ENCODE data around the gene SNAI3. TPM values are rescaled to one million over a fixed set of nuclear protein-coding genes. Genes with fewer than 3 reads are reported as not detected.
A peak's percentile ranks its signal among the peaks of the same experiment; 100 is the strongest.

SNAI3 gene
- total RNA-seq, 1 experiment from 2014 or later, result 0.54 TPM

DNA sequence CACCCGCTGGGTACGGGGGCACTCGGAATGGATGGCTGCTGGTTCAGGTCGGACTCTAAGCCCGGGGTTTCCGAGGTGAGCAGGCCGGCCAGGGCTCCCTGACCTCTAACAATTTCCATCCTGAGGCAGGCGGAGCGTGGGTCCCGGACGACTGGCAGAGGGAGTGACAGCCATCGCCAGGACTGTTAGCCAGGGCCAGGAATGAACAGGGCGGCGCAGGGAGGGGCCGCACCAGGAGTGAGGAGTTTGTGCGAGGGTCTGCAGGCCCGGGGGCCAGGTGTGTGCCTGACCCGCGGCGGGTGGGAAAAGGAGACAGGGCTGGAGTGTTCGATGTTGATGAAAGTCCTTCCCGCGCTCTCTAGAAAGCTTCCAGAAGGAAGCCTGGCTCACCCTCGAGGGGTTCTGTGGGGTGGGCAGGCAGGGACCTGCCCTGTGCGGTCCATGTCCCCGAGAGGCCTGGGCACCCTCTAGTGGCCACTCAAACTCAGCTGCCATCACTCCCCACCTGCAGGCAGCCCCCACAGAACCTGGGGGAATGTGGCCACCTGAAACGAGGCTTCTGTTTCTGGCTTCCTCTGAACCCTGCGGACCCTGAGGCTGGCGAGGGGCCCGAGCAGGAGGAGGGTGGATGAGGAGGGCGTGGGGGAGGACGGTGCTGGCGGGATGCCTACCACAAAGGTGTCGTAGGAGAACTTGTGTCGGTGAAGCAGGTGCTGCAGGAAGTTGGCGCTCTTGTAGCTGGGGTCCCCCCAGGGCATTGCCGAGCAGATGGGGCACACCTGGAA is 11.7 kb upstream of the SNAI3 start:
- DNase-seq, result peak; percentile 35
- intact Hi-C loops (cut with micrococcal nuclease; ENCODE audit: unreplicated experiment), result no loop called here
- CTCF ChIA-PET, result no interaction called here
- Mint-ChIP-seq H3K27ac (ENCODE audit: unreplicated experiment) (no peak overlapping the region), H3K4me3 (ENCODE audit: low read depth, unreplicated experiment) (no peak overlapping the region), H3K9me3 (ENCODE audit: low read depth, unreplicated experiment) (no peaks in the 10 kb centered on the region), H3K27me3 (ENCODE audit: unreplicated experiment) (no peaks in the 10 kb centered on the region), H3K4me1 (ENCODE audit: low read depth, unreplicated experiment) (no peaks in the 10 kb centered on the region), H3K36me3 (ENCODE audit: insufficient read depth, unreplicated experiment) (peaks cover 18% of the 10 kb centered on the region)
- BruUV-seq (replicated peaks), result no TSS peak
- peak; percentile 54 for TF ChIP-seq CTCF (IDR thresholded peaks at IDR 0.05; ENCODE audit: unreplicated experiment)

GRCh38 chr16:88697116-88697830 is 11.0 kb upstream of the SNAI3 start:
- TF ChIP-seq CTCF (IDR thresholded peaks at IDR 0.05; ENCODE audit: unreplicated experiment), result no peak
- BruUV-seq (replicated peaks), result no TSS peak
- no peak for DNase-seq
- no peaks in the 10 kb centered on the region for H3K27me3 Mint-ChIP-seq (ENCODE audit: unreplicated experiment)
- H3K4me1 Mint-ChIP-seq (ENCODE audit: low read depth, unreplicated experiment), result no peaks in the 10 kb centered on the region
- H3K9me3 Mint-ChIP-seq (ENCODE audit: low read depth, unreplicated experiment), result no peaks in the 10 kb centered on the region
- H3K4me3 Mint-ChIP-seq (ENCODE audit: low read depth, unreplicated experiment), result no peak overlapping the region
- peaks cover 17% of the 10 kb centered on the region for H3K36me3 Mint-ChIP-seq (ENCODE audit: insufficient read depth, unreplicated experiment)
- intact Hi-C loops (cut with micrococcal nuclease; ENCODE audit: unreplicated experiment), result no loop called here
- no peak overlapping the region for H3K27ac Mint-ChIP-seq (ENCODE audit: unreplicated experiment)
- CTCF ChIA-PET, result no interaction called here

DNA sequence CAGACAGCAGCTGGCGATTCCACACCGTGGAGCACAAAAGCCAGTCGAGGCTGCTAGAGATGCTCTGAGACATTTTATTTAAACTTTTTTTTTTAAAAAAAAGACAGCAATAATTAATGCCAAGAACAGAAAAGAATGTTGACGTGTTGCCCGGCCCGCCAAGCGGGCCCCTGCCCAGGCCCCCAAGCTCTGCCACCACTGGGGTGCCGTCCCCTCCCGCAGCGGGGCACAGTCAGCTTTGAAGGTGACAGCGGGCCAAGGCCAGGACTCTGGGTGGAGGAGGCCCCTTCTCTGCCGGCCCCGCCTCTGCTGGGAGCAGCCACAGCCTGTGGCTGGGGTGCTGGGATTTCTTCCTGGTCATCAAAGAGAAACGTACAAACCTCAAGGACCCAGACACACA is 10.1 kb upstream of the SNAI3 start:
- CTCF ChIA-PET, result no interaction called here

DNA sequence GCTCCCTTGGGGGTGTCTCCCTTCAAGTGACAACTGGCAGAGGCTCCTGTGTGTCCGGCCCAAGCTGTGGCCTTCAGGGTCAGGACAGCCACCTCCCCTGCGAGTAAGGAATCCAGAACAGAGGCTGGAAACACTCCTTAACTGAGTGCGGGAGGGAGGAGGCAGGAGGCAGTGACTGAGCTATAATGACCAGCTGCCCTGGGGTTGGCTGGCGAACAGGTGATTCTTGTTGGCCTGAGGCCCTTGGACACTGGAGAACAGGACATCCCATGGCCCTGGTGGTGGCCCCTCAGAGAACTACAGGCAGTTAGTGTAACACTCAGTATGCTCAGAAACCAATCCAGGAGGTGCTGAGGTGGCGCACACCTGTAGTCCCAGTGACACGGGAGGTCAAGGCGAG is 9.4 kb upstream of the SNAI3 start:
- no peak for DNase-seq
- BruUV-seq (replicated peaks), result no TSS peak
- Mint-ChIP-seq H3K4me3 (ENCODE audit: low read depth, unreplicated experiment) (no peak overlapping the region), H3K9me3 (ENCODE audit: low read depth, unreplicated experiment) (no peaks in the 10 kb centered on the region), H3K36me3 (ENCODE audit: insufficient read depth, unreplicated experiment) (peaks cover 8% of the 10 kb centered on the region), H3K27ac (ENCODE audit: unreplicated experiment) (no peak overlapping the region), H3K4me1 (ENCODE audit: low read depth, unreplicated experiment) (no peaks in the 10 kb centered on the region), H3K27me3 (ENCODE audit: unreplicated experiment) (peaks cover 10% of the 10 kb centered on the region)
- intact Hi-C loops (cut with micrococcal nuclease; ENCODE audit: unreplicated experiment), result no loop called here
- no peak for TF ChIP-seq CTCF (IDR thresholded peaks at IDR 0.05; ENCODE audit: unreplicated experiment)
- CTCF ChIA-PET, result no interaction called here

More for the DNA sequence above, 10.1 kb upstream of the SNAI3 start:
- BruUV-seq (replicated peaks), result no TSS peak
- Mint-ChIP-seq H3K4me3 (ENCODE audit: low read depth, unreplicated experiment) (no peak overlapping the region), H3K27ac (ENCODE audit: unreplicated experiment) (no peak overlapping the region), H3K4me1 (ENCODE audit: low read depth, unreplicated experiment) (no peaks in the 10 kb centered on the region), H3K36me3 (ENCODE audit: insufficient read depth, unreplicated experiment) (peaks cover 15% of the 10 kb centered on the region), H3K27me3 (ENCODE audit: unreplicated experiment) (peaks cover 3% of the 10 kb centered on the region), H3K9me3 (ENCODE audit: low read depth, unreplicated experiment) (no peaks in the 10 kb centered on the region)
- TF ChIP-seq CTCF (IDR thresholded peaks at IDR 0.05; ENCODE audit: unreplicated experiment), result no peak
- intact Hi-C loops (cut with micrococcal nuclease; ENCODE audit: unreplicated experiment), result no loop called here
- DNase-seq, result no peak
